ENCODE results near the gene STK11IP. TPM values are rescaled to one million over a fixed set of nuclear protein-coding genes. Genes with fewer than 3 reads are reported as not detected.
A peak's percentile ranks its signal among the peaks of the same experiment; 100 is the strongest.

Gene STK11IP
- total RNA-seq, 1 donor from 2014 or later, result 17.1 TPM

DNA sequence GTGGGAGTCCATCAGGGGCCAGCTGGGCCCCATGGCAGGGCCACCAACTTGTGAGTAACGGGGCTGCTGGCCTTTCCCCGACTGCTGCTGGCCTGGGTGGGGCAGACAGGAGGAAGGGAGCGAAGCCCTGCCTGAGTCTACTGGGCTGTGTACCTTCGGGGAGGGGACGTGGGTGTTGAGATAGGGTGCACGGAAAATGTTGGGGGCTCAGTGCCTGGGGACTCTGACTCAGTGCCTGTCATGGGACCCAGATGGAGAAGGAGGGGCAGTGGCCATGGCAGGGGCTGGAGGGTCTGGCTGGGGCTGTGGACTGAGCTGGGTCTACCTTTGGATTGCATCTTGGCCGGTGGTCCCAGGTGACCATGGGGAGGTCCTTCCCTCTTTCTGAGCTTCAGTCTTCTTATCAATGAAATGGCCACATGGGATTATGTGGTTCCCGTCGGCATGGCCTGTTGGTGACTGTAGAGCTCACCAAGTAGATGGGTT lies 33.8 kb downstream of the STK11IP start:
- peak; percentile 82 for DNase-seq (ENCODE audit: low spot score)

DNA sequence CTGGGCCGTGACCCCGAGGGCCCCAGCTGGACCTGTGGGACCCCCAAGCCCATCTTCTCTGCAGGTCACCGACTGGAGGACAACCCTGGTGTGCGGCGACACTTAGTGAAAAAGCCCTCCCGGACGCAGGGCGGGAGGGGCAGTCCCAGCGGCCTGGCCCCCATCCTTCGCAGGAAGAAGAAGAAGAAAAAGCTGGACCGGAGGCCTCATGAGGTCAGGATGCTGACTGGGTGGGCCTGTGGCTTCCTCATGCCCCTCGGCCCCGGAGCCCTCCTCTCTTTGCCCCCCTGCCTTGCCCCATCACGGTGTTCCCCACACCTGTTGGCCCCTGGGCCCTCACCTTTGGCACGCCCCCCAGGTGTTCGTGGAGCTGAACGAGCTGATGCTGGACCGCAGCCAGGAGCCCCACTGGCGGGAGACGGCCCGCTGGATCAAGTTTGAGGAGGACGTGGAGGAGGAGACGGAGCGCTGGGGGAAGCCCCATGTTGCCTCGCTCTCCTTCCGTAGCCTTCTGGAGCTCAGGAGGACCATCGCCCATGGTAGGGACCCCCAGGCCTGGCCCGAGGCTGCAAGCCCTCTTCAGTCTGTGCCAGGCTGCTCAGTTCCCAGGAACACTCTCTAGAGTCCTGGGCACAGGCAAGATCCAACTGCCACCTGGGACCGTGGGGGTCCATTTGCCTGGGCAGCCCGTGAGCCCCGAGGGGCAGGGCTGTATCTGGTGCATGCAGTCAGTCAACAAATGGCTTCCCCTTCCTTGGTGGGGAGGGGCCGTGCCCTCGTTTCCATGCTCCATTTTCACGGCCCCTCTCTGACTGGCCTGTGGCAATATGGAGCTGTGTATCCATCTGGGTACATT lies 34.5 kb downstream of the STK11IP start:
- DNase-seq (ENCODE audit: low spot score), result peak; percentile 84

DNA sequence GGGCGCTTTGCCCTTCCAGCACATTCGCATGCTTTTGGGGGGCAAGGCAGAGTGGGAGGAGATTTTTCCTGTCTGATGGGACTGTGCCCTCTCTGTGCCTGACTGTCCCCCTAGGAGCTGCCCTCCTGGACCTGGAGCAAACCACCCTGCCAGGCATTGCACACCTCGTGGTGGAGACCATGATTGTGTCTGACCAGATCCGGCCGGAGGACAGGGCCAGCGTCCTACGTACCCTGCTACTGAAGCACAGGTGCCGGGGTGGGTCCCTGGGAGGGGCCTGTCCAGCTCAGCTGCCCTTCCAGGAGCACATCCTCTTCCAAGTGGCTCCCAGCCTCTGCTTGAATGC lies 35.1 kb downstream of the STK11IP start:
- DNase-seq (ENCODE audit: low spot score), result peak; percentile 60

- peak; percentile 88 for DNase-seq (ENCODE audit: low spot score)
Observed at GRCh38 chr2:219633276-219634065, 35.8 kb downstream of the STK11IP start.

DNA sequence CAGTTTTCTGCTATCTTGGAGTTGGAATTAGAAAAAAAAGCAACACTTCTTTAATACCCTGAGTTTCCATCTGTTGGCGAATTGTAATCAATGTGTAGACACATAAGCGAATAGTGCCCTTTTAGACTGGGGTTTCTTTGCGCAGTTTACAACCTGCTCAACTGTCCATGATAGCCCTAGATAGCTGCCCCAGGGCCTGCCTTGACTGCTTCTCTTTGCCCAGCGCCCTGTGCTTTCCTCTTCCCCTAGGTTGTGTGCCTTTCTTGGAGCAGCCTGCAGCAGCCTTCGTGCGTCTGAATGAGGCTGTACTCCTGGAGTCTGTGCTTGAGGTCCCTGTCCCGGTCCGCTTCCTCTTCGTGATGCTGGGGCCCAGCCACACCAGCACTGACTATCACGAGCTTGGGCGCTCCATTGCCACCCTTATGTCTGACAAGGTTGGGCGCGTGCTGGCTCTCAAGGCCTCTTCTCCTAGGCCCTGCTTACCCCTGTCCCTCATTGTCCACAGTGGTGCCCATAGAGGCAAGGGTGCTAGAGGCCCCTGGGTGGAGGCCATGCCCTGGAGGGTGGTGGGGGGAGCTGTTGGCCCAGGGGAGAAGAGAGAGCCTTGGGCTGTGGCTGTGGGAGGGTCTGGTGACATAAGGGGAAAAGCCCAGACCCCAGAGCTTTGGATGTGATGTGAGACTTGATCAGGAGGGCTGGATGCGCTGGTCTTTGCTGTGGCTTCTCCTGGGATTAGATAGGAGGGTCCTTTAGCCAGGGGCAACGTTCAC lies 36.7 kb downstream of the STK11IP start:
- peak; percentile 79 for DNase-seq (ENCODE audit: low spot score)

DNA sequence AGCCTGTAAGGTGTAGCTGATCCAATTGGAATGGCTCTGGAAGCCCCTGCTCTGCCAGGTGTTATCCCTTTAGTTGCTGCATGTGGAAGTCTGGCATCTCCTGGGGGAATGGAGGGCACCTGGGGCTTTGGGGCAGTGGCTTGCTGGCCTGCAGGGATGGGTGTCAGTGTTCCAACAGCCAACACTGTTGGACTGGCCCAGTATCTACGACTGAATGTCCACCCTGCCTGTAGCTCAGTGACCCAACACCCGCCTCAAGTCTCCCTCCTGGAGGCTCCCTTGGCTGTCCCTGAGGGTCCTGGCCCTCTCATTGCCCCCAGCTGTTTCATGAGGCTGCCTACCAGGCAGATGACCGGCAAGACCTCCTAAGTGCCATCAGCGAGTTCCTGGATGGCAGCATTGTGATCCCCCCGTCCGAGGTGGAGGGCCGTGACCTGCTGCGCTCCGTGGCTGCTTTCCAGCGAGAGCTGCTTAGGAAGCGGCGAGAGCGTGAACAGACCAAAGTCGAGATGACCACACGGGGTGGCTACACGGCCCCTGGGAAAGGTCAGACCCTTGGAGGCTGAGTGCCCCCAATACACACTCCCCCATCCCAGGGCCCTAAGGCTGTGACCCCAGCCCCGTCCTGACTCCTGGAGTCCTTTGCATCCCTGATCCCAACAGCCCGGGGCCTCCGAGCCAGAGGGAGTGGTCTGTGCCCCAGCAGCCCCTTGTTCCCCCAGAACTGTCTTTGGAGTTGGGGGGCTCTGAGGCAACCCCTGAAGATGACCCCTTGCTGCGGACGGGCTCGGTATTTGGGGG lies 37.5 kb downstream of the STK11IP start:
- peak; percentile 82 for DNase-seq (ENCODE audit: low spot score)

DNA sequence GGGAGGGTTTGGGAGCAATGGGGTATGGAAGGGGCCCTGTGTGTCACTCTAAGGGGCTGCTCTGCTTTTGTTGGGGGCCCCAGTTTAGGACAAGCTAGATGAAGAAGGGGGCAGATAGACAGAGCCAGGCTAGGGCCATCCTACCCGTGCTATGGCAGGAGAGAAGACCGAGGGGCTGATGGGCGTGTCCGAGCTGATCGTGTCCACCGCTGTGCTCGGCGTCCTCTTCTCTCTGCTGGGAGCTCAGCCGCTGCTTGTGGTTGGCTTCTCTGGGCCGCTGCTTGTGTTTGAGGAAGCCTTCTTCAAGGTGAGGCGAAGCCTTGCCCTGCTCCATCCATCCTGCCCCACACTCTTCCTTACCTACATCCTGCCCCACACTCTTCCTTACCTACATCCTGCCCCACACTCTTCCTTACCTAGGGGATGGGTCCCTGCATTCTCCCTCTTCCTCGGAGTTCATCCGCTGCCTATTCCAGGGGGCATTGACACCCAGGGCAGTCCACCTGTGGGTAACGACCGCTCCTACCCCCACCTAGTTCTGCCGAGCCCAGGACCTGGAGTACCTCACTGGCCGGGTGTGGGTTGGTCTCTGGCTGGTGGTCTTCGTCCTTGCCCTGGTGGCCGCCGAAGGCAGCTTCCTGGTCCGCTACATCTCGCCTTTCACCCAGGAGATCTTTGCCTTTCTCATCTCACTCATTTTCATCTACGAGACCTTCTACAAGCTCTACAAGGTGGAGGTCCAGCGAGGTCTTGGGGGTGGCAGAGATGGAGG lies 38.7 kb downstream of the STK11IP start:
- peak; percentile 85 for DNase-seq (ENCODE audit: low spot score)

GRCh38 chr2:219636941-219637841 lies 39.5 kb downstream of the STK11IP start:
- peak; percentile 60 for DNase-seq (ENCODE audit: low spot score)

GRCh38 chr2:219637842-219638185 lies 40.2 kb downstream of the STK11IP start:
- peak; percentile 72 for DNase-seq (ENCODE audit: low spot score)

GRCh38 chr2:219638217-219638947 lies 40.7 kb downstream of the STK11IP start:
- peak; percentile 68 for DNase-seq (ENCODE audit: low spot score)

DNA sequence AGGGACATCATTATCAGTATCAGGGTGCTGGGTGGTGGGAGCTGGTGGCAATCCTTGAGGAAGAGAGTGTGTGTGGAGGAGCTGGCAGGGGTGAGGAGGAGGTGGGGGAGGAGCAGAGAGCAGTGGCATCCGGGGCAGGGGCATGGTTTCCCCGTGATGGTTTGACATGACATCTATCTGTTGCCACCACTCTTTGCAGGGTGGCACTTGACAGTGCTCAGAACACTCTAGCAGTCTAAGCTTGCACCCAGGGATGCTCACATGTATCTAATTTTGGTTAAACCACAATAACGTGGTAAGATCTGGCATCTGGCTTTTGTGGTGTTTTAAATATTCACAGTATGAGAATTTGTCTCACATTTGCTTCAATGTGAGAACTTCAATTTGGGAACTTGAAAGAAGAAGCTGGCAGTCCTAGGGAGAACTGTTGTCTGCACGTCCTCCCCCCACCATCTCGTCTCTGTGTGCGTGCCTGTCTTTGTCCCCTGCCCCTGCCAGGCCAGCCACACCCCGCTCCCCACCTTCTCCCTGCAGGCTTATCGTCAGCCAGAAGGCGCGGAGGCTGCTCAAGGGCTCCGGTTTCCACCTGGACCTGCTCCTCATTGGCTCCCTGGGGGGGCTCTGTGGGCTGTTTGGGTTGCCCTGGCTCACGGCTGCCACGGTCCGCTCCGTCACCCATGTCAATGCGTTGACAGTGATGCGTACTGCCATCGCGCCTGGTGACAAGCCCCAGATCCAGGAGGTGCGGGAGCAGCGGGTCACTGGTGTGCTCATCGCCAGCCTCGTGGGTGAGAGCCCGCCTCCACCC lies 41.5 kb downstream of the STK11IP start:
- DNase-seq (ENCODE audit: low spot score), result peak; percentile 79

DNA sequence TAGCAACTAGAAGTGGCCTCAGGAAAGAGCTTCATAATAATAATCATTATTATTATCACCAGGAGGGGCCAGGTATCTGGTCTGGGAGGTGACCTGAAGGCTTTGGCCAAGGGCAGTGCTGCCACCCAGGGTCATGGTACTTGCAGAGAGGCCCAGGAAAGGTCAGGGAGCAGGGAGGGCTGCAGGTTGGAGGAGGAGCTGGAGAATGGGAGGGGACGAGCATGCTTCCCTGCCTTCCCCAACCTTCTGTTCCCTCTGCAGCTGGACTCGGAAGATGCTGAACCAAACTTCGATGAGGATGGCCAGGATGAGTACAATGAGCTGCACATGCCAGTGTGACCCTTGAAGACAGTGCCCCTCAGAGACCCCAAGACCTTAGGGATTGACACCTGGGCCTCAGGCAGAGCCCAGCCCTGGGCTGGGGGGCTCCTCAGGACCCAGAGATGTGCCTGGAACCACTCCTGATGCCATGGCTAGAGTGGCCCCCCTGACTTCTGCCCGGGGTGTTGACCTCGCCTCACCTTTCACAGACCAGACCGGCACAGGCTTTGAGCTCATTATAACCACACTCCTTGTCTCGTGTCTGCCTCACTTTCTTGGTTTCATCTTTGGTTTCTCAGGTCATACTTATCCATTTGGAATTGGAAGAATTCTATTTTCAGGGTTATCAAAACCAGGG lies 43.9 kb downstream of the STK11IP start:
- peak; percentile 72 for DNase-seq (ENCODE audit: low spot score)

DNA sequence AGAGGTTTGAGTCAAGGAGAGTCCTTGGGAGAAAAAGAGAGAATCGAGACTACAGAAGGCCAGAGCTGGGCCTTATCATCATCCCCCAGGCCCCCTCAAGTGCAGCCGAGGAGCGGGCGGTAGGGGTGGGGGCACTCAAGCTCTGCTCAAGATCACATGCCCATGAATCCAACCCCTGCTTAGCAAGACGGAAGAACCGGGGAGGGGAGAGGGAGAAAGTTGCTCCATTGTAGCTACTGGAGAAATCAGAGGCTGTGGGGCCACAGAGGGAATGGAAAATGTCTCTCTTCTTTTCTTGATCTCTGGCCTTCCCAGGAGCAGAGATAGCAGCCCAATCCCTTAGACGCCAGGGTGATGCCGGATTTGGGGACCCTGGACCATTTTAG lies 44.4 kb downstream of the STK11IP start:
- DNase-seq (ENCODE audit: low spot score), result peak; percentile 64

DNA sequence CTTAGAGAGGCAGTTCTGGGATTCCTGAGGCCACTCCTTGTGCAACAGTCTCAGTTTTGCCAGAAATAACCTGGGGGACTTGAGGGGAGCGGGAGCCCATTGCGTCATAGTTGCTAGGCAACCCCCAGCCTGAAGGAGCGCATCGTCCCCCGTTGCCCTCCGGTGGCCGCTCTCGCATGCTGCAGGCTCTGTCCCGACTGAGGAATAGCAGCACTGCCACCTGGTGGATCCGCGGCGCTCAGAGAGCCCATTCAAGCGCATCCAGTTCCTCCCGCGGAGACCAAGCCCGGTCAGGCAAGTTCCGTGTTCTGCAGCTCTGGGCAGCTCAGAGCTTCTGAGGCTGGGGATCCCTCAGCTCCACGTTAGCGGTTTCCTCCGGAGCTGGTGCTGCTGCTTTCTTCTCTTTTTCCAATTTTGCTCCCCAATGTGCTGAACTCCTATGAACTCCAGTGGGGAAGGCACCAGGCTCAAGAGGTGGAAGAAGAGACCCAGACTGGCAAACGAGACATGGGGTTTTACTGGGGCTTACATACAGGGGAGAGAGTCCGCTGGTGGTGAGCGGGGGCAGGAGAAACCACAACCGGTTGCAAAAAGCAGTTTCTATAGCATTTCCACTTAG lies 44.9 kb downstream of the STK11IP start:
- peak; percentile 97 for DNase-seq (ENCODE audit: low spot score)

- peak; percentile 35 for DNase-seq (ENCODE audit: low spot score)
Observed at GRCh38 chr2:219643084-219643473, 45.4 kb downstream of the STK11IP start.

- DNase-seq (ENCODE audit: low spot score), result peak; percentile 82
Observed at GRCh38 chr2:219643788-219644398, 46.2 kb downstream of the STK11IP start.

Data from mesenteric fat pad (tissue), 1 donor.